Esophagus muscularis mucosa (tissue), 3 donors: Measurements from ENCODE around the gene DAO.

Experiments used
- CTCF ChIP-seq, 3 experiments: fragments of 200-600 bp in 2 of 3; fragments of 450-650 bp in 1 of 3; sonication (generic) in 2 of 3; IDR thresholded peaks; one replicate each; pipeline ENCODE4 v1.5.1; 2017 to 2019; ENCODE audit warnings: antibody characterized with exemption in 3 of 3, mild to moderate bottlenecking in 2 of 3, moderate library complexity in 1 of 3
- POLR2A ChIP-seq: fragments of 450-650 bp; IDR thresholded peaks from one replicate; pipeline ENCODE4 v1.6.1; 2017; ENCODE audit warnings: antibody characterized with exemption, moderate library complexity, mild to moderate bottlenecking, low read depth
- POLR2AphosphoS5 ChIP-seq, 2 donors: sonication (generic); formaldehyde crosslinking; IDR thresholded peaks; one replicate each; pipeline ENCODE4 v1.6.1; 2017; ENCODE audit warnings: antibody characterized with exemption in 2 of 2

DNA sequence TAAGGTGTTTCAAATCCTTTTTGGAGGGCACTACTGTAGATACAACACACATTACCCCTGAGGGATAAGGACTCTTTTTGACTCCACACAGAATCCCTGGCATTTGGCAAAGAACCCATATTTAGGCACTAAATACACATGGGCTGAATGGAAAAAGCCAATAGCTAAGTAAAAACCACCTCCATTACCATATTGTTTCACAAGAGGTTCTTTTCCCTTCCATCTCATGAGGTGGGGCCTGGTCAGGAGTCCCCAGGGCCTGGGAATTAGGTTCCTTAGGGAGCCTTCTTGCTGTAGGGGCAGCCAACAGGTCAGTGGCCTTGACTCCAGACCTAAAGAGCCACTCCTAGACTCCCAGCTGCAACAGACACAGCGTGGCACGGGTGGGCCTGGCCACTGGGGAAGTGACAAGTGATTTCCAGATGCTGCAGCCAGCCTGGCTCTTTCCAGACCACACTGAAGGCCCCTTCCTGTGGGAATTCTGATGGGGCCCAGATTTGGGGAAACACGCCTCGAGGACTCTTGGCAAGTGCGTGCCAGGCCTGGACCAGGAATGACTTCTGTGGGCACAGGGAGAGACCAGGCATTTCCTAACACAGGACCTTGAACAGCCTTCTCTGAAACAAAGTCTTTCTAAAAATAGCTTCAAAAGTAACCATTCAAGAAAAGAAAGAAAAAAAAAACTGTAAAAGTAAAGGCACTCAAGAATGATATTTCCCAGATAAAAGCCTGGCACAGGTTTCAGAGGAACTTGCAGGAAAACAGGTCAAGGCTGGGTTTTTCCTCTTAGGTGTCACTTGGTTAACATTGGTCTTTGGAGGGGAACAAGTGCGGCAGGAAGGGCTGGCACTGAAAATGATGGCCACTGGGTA, 40.6 kb upstream of the DAO start:
- no peak for TF ChIP-seq CTCF (IDR thresholded peaks at IDR 0.05)
- TF ChIP-seq POLR2A, result no peak
- peak; percentile 42 to 52 for TF ChIP-seq POLR2AphosphoS5 (IDR thresholded peaks at IDR 0.05)
